NCI-H1417 treated with DMSO at 0.1 percent for 48 hours (cell line): ENCODE data around the gene PDAP1.
"Not testable (repeated sequence)": the region's sequence is repeated elsewhere in the genome, so short reads cannot be mapped to it uniquely, and the experiment has no call there.

Experiments
- DNase-seq: peaks from one replicate; lab custom pipeline; 2025; lab: John Stamatoyannopoulos, UW

PDAP1 gene

DNA sequence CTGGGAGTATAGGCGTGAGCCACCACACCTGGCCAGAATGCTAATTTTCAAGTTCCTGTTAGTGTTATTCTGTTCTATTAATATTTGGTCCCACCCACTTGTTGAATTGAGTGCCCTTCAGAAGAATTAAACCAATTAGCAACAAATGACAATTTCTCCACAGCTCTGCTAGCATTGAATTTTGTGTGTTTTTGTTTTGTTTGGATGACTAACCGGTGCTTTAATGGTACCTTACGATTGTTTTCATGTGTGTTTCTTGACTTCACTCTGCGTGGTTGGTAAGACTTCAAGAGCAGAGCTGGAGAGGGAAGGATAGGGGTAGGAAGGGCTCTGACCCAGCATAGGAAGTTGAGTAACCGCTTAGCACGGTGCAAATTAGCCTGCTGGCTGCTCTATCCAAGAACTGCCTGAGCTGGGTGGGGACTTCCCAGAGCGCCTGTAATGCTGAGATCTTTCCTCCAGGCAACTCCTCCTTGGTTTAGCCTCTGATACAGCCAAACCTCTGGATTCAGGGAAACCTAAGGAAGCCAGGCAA, 29.3 kb downstream of the PDAP1 start:
- DNase-seq = no peak

DNA sequence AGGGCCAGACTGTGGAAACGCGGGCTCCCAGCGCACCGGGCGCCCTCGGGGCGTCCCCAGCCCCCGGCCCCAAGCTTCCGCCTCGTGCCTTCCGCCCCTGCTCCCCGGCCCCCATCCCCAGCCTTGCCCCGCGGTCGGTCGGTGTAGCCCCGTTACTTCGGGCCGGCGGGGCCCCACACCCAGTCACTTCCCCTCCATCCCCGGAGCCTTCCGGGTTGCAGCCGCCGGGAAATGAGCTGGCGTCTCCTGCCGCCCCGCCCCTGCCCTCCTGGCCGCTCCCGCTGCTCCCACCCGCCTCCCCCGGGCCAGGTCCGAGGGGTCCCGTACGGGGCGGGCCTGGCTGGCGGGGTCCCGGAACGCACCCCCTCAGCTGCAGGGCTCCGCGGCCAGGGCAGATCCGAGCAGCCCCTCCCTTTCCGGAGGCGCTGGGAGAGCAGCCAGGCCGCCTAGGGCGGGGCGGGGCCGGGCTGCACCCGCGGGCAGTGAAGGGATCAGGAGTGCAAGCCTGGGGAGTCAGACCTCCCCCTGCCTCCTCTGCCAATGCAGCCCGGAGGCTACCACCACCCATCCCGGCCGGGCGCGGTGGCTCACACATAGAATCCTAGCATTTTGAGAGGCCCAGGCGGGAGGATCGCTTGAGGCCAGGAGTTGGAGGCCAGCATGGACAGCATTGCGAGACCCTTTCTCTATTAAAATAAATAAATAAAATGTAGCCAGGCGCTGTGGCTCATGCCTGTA, 33.2 kb downstream of the PDAP1 start:
- no peak for DNase-seq

DNA sequence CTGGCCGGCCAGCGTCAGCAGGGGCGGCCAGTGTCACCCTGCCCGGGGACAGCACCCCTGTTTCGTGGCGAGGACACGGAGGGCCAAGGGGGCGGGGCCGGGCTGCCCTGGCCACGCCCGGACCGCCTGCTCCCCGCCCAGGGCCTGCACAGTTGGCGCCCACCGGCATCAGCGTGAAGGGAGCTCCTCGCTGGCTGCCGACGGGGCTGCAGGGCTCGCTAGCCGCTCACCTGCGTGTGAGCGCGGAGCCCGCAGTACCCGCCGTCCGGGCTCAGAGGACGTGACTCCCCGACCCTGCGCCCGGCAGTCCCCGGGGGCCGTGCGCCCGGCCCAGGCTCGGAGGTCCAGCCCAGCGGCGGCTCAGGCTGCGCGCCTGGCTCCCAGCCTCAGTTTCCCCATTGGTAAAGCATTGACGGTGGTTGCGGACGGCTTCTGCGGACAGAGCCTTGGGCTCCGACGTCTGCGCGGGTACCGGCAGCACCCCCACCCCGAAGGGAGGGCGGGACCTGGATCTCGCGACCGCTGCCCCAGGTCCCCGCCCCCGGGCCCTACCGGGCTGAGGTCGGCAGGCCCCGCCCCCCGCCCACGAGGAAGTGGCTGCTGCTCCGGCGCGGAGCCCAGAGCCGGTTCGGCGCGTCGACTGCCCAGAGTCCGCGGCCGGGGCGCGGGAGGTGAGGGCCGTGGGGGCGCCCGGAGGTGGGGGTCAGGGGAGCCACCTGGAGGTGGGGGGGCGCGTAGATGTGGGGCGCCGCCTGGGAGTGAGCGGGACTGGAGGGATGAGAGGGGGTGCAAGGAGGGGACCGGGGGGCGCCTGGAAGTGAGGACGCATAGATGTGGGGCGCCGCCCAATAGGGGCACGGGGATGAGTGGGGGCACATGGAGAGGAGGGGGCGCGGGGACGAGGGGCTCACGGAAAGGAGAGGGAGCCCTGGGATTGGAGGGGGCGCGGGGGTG, 34.0 kb downstream of the PDAP1 start, which contains the start of gene ARPC1B:
Gene ARPC1B (plus strand): TSS at position 620 of the 954 bp plus-strand sequence. CDS start 10,985 bp downstream, outside the sequence.
- DNase-seq = no peak

GRCh38 chr7:99373091-99374066, 35.0 kb downstream of the PDAP1 start:
- DNase-seq = no peak

DNA sequence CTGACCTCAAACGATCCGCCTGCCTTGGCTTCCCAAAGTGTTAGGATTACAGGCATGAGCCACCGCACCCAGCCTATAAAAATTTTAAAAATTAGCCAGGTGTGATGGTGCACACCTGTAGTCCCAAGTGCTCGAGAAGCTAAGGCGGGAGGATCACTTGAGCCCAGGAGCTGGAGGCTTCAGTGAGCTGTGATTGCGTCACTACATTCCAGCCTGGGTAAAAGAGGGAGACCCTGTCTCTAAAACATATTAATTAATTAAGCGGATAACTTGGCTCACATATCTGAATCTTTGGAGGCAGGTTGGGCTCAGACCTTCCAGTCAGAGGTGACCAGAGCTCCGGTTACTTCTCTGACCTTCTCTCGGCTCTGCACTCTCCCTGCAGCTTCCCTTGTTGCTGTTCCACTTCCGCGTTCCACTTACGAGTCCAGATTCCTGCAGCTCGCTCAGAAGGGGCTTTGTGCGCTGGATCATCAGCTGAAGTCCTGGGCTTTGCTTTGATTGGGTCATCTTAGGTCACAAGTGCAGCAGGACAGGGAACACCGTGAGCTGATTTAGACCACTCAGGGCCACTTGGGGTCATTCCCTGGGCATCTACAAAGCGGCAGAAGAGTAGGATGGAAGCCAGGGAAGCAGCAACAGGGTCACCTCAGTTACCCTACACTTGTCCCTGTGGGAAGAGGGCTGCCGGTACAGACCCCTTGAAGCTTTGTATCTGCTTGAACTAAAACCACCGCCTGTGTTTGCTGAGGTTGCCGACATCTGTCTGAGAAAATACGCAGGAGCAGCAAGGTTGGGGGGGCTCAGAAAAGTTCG, 35.9 kb downstream of the PDAP1 start:
- DNase-seq = no peak

GRCh38 chr7:99371376-99371920, 36.9 kb downstream of the PDAP1 start:
- DNase-seq = no peak

- DNase-seq = no peak
These were observed 38.5 kb downstream of the PDAP1 start for GRCh38 chr7:99369767-99370391.

DNA sequence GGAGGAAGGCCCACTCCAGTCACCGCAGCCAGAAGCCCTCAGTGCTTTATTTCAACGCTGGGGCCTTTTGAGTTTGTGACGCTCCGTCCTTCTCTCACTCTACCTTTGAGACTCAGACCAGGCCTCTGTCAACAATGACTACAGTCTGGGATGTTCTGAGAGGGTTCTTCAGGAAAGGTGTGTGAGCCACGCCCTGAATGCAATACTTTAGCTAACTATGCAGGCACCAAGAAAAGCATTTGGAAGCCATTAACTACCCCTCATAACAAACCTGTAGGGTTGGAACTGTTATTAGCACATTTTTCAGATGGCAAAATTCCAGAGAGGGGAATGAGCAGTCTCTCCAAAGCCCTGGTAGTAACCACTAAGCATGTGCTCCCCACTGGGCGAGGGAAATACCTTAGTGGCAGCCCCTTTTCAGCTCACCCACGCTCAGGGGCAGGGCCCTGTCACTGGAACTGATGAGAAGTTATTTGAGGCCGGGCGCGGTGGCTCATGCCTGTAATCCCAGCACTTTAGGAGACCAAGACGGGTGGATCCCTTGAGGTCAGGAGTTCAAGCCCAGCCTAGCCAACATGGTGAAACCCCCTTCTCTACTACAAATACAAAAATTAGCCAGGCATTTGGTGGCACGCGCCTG, 39.5 kb downstream of the PDAP1 start:
- no peak for DNase-seq

GRCh38 chr7:99366646-99367045, 41.8 kb downstream of the PDAP1 start:
- no peak for DNase-seq

DNA sequence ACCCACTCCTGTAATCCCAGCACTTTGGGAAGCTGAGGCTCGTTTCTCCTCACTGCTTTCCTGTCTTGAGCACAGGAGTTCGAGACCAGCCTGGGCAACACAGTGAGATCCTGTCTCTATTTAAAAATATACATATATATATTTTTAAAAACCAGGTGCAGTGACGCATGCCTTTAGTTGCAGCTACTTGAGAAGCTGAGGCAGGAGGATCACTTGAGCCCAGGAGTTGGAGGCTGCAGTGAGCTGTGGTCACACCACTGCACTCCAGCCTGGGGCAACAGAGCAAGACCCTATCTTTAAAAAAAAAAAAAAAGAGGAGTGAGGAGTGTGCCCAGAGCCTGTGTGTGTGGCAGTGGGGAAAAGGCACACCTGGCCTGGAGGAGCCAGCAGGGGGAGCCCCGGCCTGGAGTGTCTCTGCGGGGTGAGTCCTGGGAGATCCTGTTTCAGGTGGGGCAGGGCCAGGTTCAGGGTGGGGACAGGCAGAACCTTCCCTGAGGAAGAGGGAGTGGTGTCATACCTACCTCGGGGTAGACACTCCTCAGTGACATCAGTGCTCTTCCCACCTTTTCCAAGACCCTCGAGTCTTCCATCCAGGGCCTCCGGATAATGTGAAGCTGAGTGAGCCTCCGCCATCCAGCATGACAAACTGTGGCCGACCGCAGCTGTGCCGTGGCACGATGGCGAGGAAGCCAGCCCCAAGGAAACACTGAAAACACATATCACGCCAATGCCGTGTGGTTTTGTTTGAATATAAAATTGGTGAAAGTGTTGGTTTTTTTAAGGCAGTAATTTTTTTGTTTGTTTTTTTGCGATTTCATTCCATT, 42.9 kb downstream of the PDAP1 start:
- DNase-seq = no peak

GRCh38 chr7:99363286-99363685, 45.1 kb downstream of the PDAP1 start:
- DNase-seq = no peak

DNA sequence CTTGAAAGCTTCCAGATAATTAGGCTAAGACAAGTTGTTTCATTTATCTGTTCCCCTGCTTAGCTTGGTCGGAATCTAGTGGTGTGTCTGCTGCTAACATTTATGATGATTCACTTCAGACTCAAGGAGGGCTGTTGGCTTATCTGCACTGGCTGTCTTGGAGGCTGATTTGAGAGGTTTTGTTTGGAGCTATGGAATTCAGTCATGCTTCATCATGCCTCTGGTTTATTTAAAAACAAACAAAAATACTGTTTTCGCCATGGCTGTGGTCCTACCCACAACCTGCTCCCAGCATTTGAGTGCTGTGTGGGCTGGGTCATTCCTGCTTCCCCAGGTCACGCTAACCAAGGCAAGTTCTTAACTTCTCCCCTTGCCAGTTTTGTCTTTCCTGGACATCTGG, 45.6 kb downstream of the PDAP1 start:
- no peak for DNase-seq

DNA sequence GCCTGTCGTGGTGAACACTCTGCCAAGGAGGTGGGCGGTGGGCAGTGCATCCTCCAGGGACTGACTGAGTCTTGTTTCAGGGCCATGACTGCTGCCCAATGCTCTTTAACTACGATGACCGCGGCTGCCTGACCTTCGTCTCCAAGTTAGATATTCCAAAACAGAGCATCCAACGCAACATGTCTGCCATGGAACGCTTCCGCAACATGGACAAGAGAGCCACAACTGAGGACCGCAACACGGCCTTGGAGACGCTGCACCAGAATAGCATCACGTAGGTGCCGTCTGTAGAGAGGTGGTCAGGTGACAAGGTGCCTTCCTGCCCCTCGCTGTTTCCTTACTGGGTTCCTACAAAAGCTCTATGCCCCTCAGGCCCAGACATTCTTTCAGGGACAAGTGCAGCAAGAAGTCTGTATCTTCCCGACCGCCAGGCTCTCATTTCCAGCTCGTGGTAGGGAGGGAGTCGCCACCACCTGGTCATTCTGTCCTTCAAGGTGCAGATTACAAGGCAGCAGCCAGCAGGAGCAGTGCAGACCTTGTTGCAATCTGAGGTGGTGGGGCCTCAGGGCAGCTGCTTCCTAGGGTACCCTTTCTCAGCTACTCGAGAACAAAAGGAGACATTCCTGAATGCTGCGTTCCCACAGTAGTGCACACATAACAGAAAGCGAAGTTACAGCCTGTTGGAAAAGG, 48.8 kb downstream of the PDAP1 start:
- DNase-seq = no peak

GRCh38 chr7:99358521-99358920, 49.9 kb downstream of the PDAP1 start:
- not testable (repeated sequence) for DNase-seq

DNA sequence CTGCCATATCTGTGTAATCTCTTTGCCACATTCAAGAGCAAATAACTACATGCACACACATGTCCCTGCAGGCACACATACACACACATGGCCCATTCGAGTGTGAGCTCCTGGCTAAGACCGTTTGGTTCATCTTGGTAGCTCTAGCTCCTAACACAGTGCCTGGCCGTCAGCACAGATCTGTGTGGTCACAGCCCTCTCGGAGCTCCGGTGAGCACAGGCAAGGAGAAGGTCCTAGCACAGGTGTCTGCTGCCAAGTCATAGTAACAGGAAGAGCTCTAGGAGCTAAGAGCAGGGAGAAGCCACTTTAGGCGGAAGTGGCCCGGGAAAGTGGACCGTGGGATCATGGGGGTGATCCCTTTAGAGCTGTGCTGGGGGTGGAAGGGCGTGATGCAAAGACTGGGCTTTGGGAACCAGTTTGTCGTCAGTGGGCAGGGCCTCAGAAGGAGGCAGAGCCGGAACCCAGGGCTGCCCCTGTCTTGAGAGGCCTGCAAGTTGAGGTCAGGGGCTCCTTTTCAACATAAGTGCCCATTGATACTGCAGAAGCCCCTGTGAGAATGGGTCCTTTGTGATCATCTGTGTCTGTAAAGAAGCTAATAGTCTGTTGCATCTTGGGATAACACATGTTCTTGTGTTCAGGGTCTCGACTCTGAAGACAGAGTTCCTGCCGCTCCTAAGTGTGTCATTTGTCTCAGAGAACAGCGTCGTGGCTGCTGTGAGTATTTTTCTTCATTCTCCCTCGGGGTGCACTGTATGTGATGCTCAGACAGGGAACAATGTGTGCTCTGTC, 50.5 kb downstream of the PDAP1 start:
- DNase-seq = no peak

DNA sequence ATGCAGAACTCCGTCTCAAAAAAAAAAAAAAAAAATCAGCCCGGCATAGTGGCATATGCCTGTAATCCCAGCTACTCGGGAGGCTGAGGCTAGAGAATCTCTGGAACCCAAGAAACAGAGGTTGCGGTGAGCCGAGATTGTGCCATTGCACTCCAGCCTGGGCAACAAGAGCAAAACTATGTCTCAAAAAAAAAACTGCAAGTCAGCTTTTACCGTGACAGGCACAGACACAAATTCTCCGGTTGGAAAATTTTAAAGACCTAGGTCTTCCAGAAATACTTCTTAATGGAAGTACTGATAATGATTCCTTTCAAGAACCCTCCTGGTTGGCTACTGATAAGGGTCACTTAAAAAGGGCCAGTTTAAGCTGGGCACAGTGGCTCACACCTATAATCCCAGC, 53.3 kb downstream of the PDAP1 start:
- DNase-seq = no peak

- no peak for DNase-seq
These were observed 56.1 kb downstream of the PDAP1 start for GRCh38 chr7:99352247-99352646.
